Measurements from ENCODE around the gene PLA2G4D.

The PLA2G4D gene

GRCh38 chr15:42066764-42067415 is 27.5 kb downstream of the PLA2G4D start:
- Histone ChIP-seq H3K4me3 (ENCODE audit: low read depth in 1 of 5, low read length in 5 of 5) (no peak overlapping the region), H3K9ac (ENCODE audit: low read length in 5 of 5) (no peak overlapping the region)

GRCh38 chr15:42065468-42065867 is 28.9 kb downstream of the PLA2G4D start:
- H3K27me3 ChIP-seq (ENCODE audit: control insufficient read depth in 5 of 5, insufficient read depth in 4 of 5, low read length in 5 of 5), result peaks cover 0 to 13% (median 5%) of the 10 kb centered on the region in 5 donors
- no peak overlapping the region for H3K9ac ChIP-seq (ENCODE audit: low read length in 5 of 5)
- H3K9me3 ChIP-seq (ENCODE audit: control insufficient read depth in 5 of 5, low read length in 5 of 5), result no peaks in the 10 kb centered on the region
- H3K4me3 ChIP-seq (ENCODE audit: low read depth in 1 of 5, low read length in 5 of 5), result no peak overlapping the region
- H3K36me3 ChIP-seq (ENCODE audit: control insufficient read depth in 5 of 5, insufficient read depth in 5 of 5, low read length in 5 of 5), result no peaks in the 10 kb centered on the region
- no peak overlapping the region for H3K27ac ChIP-seq (ENCODE audit: low read depth, low read length)
- peaks cover 0 to 10% (median 0%) of the 10 kb centered on the region in 5 donors for H3K4me1 ChIP-seq (ENCODE audit: control insufficient read depth in 5 of 5, insufficient read depth in 5 of 5, low read length in 5 of 5)

More at GRCh38 chr15:42066764-42067415, 27.5 kb downstream of the PLA2G4D start:
- Histone ChIP-seq H3K36me3 (ENCODE audit: control insufficient read depth in 5 of 5, insufficient read depth in 5 of 5, low read length in 5 of 5) (no peaks in the 10 kb centered on the region), H3K27me3 (ENCODE audit: control insufficient read depth in 5 of 5, insufficient read depth in 4 of 5, low read length in 5 of 5) (peaks cover 5 to 12% (median 8%) of the 10 kb centered on the region in 5 donors), H3K27ac (ENCODE audit: low read depth, low read length) (no peak overlapping the region), H3K4me1 (ENCODE audit: control insufficient read depth in 5 of 5, insufficient read depth in 5 of 5, low read length in 5 of 5) (peaks cover 0 to 10% (median 0%) of the 10 kb centered on the region in 5 donors), H3K9me3 (ENCODE audit: control insufficient read depth in 5 of 5, low read length in 5 of 5) (no peaks in the 10 kb centered on the region)

GRCh38 chr15:42065033-42065432 is 29.3 kb downstream of the PLA2G4D start:
- Histone ChIP-seq H3K27ac (ENCODE audit: low read depth, low read length) (no peak overlapping the region), H3K9me3 (ENCODE audit: control insufficient read depth in 5 of 5, low read length in 5 of 5) (no peaks in the 10 kb centered on the region), H3K9ac (ENCODE audit: low read length in 5 of 5) (no peak overlapping the region), H3K4me3 (ENCODE audit: low read depth in 1 of 5, low read length in 5 of 5) (no peak overlapping the region), H3K27me3 (ENCODE audit: control insufficient read depth in 5 of 5, insufficient read depth in 4 of 5, low read length in 5 of 5) (peaks cover 0 to 13% (median 5%) of the 10 kb centered on the region in 5 donors), H3K36me3 (ENCODE audit: control insufficient read depth in 5 of 5, insufficient read depth in 5 of 5, low read length in 5 of 5) (no peaks in the 10 kb centered on the region), H3K4me1 (ENCODE audit: control insufficient read depth in 5 of 5, insufficient read depth in 5 of 5, low read length in 5 of 5) (peaks cover 0 to 10% (median 0%) of the 10 kb centered on the region in 5 donors)

- Histone ChIP-seq H3K36me3 (ENCODE audit: control insufficient read depth in 5 of 5, insufficient read depth in 5 of 5, low read length in 5 of 5) (no peaks in the 10 kb centered on the region), H3K4me3 (ENCODE audit: low read depth in 1 of 5, low read length in 5 of 5) (no peak overlapping the region), H3K9me3 (ENCODE audit: control insufficient read depth in 5 of 5, low read length in 5 of 5) (no peaks in the 10 kb centered on the region), H3K4me1 (ENCODE audit: control insufficient read depth in 5 of 5, insufficient read depth in 5 of 5, low read length in 5 of 5) (peaks cover 0 to 10% (median 0%) of the 10 kb centered on the region in 5 donors), H3K27me3 (ENCODE audit: control insufficient read depth in 5 of 5, insufficient read depth in 4 of 5, low read length in 5 of 5) (peaks cover 0 to 13% (median 5%) of the 10 kb centered on the region in 5 donors), H3K9ac (ENCODE audit: low read length in 5 of 5) (no peak overlapping the region), H3K27ac (ENCODE audit: low read depth, low read length) (no peak overlapping the region)
Observed at GRCh38 chr15:42064271-42064670, 30.1 kb downstream of the PLA2G4D start.

GRCh38 chr15:42063122-42063848 is 31.1 kb downstream of the PLA2G4D start:
- peaks cover 0 to 11% (median 5%) of the 10 kb centered on the region in 5 donors for H3K27me3 ChIP-seq (ENCODE audit: control insufficient read depth in 5 of 5, insufficient read depth in 4 of 5, low read length in 5 of 5)
- no peak overlapping the region for H3K27ac ChIP-seq (ENCODE audit: low read depth, low read length)
- no peak overlapping the region for H3K4me3 ChIP-seq (ENCODE audit: low read depth in 1 of 5, low read length in 5 of 5)
- H3K9me3 ChIP-seq (ENCODE audit: control insufficient read depth in 5 of 5, low read length in 5 of 5), result no peaks in the 10 kb centered on the region
- no peak overlapping the region for H3K9ac ChIP-seq (ENCODE audit: low read length in 5 of 5)
- no peaks in the 10 kb centered on the region for H3K36me3 ChIP-seq (ENCODE audit: control insufficient read depth in 5 of 5, insufficient read depth in 5 of 5, low read length in 5 of 5)
- peaks cover 0 to 10% (median 0%) of the 10 kb centered on the region in 5 donors for H3K4me1 ChIP-seq (ENCODE audit: control insufficient read depth in 5 of 5, insufficient read depth in 5 of 5, low read length in 5 of 5)

GRCh38 chr15:42062284-42062806 is 32.0 kb downstream of the PLA2G4D start:
- H3K4me3 ChIP-seq (ENCODE audit: low read depth in 1 of 5, low read length in 5 of 5), result no peak overlapping the region
- no peaks in the 10 kb centered on the region for H3K36me3 ChIP-seq (ENCODE audit: control insufficient read depth in 5 of 5, insufficient read depth in 5 of 5, low read length in 5 of 5)
- peaks cover 0 to 15% (median 5%) of the 10 kb centered on the region in 5 donors for H3K27me3 ChIP-seq (ENCODE audit: control insufficient read depth in 5 of 5, insufficient read depth in 4 of 5, low read length in 5 of 5)
- H3K9ac ChIP-seq (ENCODE audit: low read length in 5 of 5), result no peak overlapping the region
- peaks cover 0 to 12% (median 0%) of the 10 kb centered on the region in 5 donors for H3K4me1 ChIP-seq (ENCODE audit: control insufficient read depth in 5 of 5, insufficient read depth in 5 of 5, low read length in 5 of 5)
- no peaks in the 10 kb centered on the region for H3K9me3 ChIP-seq (ENCODE audit: control insufficient read depth in 5 of 5, low read length in 5 of 5)
- no peak overlapping the region for H3K27ac ChIP-seq (ENCODE audit: low read depth, low read length)

- H3K27ac ChIP-seq (ENCODE audit: low read depth, low read length), result no peak overlapping the region
- H3K4me1 ChIP-seq (ENCODE audit: control insufficient read depth in 5 of 5, insufficient read depth in 5 of 5, low read length in 5 of 5), result peaks cover 0 to 19% (median 7%) of the 10 kb centered on the region in 5 donors
- H3K36me3 ChIP-seq (ENCODE audit: control insufficient read depth in 5 of 5, insufficient read depth in 5 of 5, low read length in 5 of 5), result no peaks in the 10 kb centered on the region
- H3K9ac ChIP-seq (ENCODE audit: low read length in 5 of 5), result no peak overlapping the region
- H3K27me3 ChIP-seq (ENCODE audit: control insufficient read depth in 5 of 5, insufficient read depth in 4 of 5, low read length in 5 of 5), result peaks cover 3 to 10% (median 6%) of the 10 kb centered on the region in 5 donors
- H3K4me3 ChIP-seq (ENCODE audit: low read depth in 1 of 5, low read length in 5 of 5), result no peak overlapping the region
- no peaks in the 10 kb centered on the region for H3K9me3 ChIP-seq (ENCODE audit: control insufficient read depth in 5 of 5, low read length in 5 of 5)
Observed at GRCh38 chr15:42060797-42061196, 33.6 kb downstream of the PLA2G4D start.

GRCh38 chr15:42060477-42060763 is 33.9 kb downstream of the PLA2G4D start:
- Histone ChIP-seq H3K27ac (ENCODE audit: low read depth, low read length) (no peak overlapping the region), H3K4me1 (ENCODE audit: control insufficient read depth in 5 of 5, insufficient read depth in 5 of 5, low read length in 5 of 5) (peaks cover 0 to 16% (median 7%) of the 10 kb centered on the region in 5 donors), H3K9ac (ENCODE audit: low read length in 5 of 5) (no peak overlapping the region)

GRCh38 chr15:42059661-42060476 is 34.5 kb downstream of the PLA2G4D start:
- Histone ChIP-seq H3K36me3 (ENCODE audit: control insufficient read depth in 5 of 5, insufficient read depth in 5 of 5, low read length in 5 of 5) (no peaks in the 10 kb centered on the region), H3K4me3 (ENCODE audit: low read depth in 1 of 5, low read length in 5 of 5) (no peak overlapping the region), H3K27ac (ENCODE audit: low read depth, low read length) (no peak overlapping the region), H3K9ac (ENCODE audit: low read length in 5 of 5) (no peak overlapping the region), H3K27me3 (ENCODE audit: control insufficient read depth in 5 of 5, insufficient read depth in 4 of 5, low read length in 5 of 5) (peaks cover 0 to 7% (median 2%) of the 10 kb centered on the region in 5 donors), H3K4me1 (ENCODE audit: control insufficient read depth in 5 of 5, insufficient read depth in 5 of 5, low read length in 5 of 5) (peaks cover 0 to 10% (median 7%) of the 10 kb centered on the region in 5 donors), H3K9me3 (ENCODE audit: control insufficient read depth in 5 of 5, low read length in 5 of 5) (no peaks in the 10 kb centered on the region)

More at GRCh38 chr15:42060477-42060763, 33.9 kb downstream of the PLA2G4D start:
- H3K4me3 ChIP-seq (ENCODE audit: low read depth in 1 of 5, low read length in 5 of 5), result no peak overlapping the region
- H3K36me3 ChIP-seq (ENCODE audit: control insufficient read depth in 5 of 5, insufficient read depth in 5 of 5, low read length in 5 of 5), result no peaks in the 10 kb centered on the region
- H3K27me3 ChIP-seq (ENCODE audit: control insufficient read depth in 5 of 5, insufficient read depth in 4 of 5, low read length in 5 of 5), result peaks cover 2 to 10% (median 3%) of the 10 kb centered on the region in 5 donors
- H3K9me3 ChIP-seq (ENCODE audit: control insufficient read depth in 5 of 5, low read length in 5 of 5), result no peaks in the 10 kb centered on the region
